Nephron progenitor cell (in vitro differentiated cells): Measurements from ENCODE around the gene CH25H.
A peak's percentile ranks its signal among the peaks of the same experiment; 100 is the strongest.

Experiments used
- DNase-seq: peaks from one replicate; pipeline ENCODE4 v3.0.0; 2021
- H3K27ac Mint-ChIP-seq: 2 replicates; pipeline ENCODE4 v1.8.0; 2021; ENCODE audit warnings: mild to moderate bottlenecking, moderate library complexity, mixed read lengths
- H3K27me3 Mint-ChIP-seq: 2 replicates; pipeline ENCODE4 v1.8.0; 2021; ENCODE audit warnings: mild to moderate bottlenecking, low read depth, mixed read lengths; ENCODE audit not compliant: poor library complexity
- H3K36me3 Mint-ChIP-seq: 2 replicates; pipeline ENCODE4 v1.8.0; 2021; ENCODE audit warnings: low read depth, mixed read lengths
- H3K4me1 Mint-ChIP-seq: 2 replicates; pipeline ENCODE4 v1.8.0; 2021; ENCODE audit warnings: mixed read lengths
- H3K4me3 Mint-ChIP-seq: 2 replicates; pipeline ENCODE4 v1.8.0; 2021; ENCODE audit warnings: mild to moderate bottlenecking, moderate library complexity, mixed read lengths
- H3K9me3 Mint-ChIP-seq: 2 replicates; pipeline ENCODE4 v1.8.0; 2021; ENCODE audit warnings: mild to moderate bottlenecking, moderate library complexity, mixed read lengths
- CTCF ChIP-seq: fragments of 200-600 bp; sonication (generic); IDR thresholded peaks from 2 replicates; pipeline ENCODE4 v1.5.0; 2021; ENCODE audit warnings: antibody characterized with exemption

CH25H gene

DNA sequence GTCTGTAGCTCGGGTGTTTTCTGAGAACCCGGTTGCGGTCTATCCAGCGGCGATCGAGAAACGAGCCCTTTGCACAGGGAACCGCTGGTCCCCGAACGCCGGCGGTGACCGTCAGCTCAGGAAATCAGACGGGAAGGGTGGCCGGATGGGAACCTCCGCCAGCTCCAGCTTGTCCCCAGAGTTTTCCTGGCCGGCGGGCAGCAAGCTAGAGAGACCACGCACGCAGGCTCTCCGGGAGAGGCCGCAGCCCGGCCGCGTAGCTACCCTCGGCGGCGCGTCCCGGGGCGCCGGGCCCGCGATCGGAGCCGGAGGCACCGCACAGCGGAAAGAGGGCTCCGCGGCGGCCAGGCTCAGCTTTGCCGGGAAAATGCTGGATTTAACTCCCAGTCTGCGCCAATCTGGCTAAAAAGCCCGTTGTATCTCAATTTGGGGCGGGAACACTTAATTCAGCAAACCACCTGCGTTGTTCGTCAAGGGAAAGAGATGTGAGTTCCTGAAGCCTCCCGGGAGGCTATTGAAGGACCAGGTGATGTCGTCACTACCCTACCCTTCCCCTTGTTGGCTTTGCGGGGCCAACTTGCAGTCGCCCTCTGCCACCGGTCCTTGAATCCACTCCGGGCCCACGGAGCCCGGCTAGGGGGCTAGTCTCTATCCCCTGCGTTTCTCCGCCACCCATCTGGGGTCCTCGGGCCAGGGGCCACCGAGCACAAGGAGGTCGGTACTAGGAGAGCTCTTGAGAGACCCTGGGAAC, 859 bp upstream of the CH25H start:
- H3K9me3 Mint-ChIP-seq, result no peaks in the 10 kb centered on the region
- H3K36me3 Mint-ChIP-seq, result no peaks in the 10 kb centered on the region
- H3K4me3 Mint-ChIP-seq, result peak overlapping the region; percentile 77
- no peak for TF ChIP-seq CTCF
- peaks cover 5% of the 10 kb centered on the region for H3K27me3 Mint-ChIP-seq
- no peak overlapping the region for H3K27ac Mint-ChIP-seq
- H3K4me1 Mint-ChIP-seq, result peaks cover 15% of the 10 kb centered on the region
- DNase-seq, result peak; percentile 52

DNA sequence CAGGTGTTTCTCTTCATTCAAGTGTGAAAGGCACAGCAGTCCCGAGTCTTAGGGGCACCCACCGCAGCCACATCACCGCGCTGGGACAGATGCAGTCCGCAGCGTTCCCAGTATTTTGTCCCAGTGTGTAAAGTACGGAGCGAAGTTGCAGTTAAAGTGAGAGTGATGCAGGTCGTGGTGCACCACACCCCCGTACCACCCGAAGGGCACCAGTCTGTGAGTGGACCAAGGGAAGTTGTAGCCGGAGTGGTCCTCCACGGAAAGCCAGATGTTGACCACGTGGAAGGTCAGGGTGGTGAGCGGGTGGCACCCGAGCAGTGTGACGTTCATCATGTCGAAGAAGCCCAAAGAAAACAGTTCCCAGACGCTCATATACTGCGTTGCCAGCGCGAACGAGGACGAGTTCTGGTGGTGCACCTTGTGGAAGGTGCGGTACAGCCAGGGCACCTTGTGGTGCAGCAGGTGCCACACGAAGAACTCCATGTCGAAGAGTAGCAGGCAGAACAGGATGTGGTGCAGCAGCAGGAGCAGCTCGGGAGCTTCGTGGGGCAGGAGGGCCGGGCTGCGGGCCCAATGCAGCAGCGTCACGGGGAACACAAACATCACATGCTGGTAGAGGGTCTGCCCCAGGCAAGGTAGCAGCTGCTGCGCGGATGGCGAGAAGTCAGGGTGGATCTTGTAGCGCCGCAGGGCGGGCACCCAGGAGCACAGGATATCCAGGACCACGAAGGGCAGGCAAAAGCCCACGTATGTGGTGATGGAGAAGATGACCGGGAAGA, 526 bp downstream of the CH25H start:
- Mint-ChIP-seq H3K4me1 (peaks cover 15% of the 10 kb centered on the region), H3K4me3 (peak overlapping the region; percentile 75), H3K27ac (no peak overlapping the region), H3K36me3 (no peaks in the 10 kb centered on the region), H3K9me3 (no peaks in the 10 kb centered on the region), H3K27me3 (no peaks in the 10 kb centered on the region)
- TF ChIP-seq CTCF, result no peak
- peak; percentile 22 for DNase-seq

DNA sequence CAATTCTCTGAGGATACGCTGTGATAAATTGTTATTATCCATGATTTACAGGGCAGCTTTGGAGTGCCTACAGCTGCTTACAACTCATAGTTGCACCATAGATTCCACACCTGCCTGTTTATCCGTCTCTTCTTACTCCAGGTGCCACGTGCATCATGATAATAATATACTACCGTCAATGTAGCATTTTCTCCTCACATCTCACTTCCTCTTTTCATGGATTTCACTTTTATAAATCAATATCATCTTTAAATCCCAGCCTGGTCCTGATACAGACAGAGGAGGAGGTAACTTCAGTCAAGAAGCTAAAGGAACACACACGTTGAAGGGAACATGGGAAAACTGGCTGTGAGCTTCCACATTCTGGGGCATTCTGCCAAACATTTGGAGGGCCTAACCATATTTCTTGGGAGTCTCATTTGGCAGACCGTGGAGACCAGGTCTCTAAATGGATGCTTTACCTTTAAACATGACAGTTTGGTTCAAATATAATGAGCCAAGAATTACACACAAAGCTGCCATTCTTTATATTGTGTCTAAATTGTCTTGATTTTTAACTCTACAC, 2.4 kb downstream of the CH25H start:
- peaks cover under 1% of the 10 kb centered on the region for H3K27me3 Mint-ChIP-seq
- H3K9me3 Mint-ChIP-seq, result no peaks in the 10 kb centered on the region
- no peak overlapping the region for H3K4me3 Mint-ChIP-seq
- H3K36me3 Mint-ChIP-seq, result no peaks in the 10 kb centered on the region
- TF ChIP-seq CTCF, result no peak
- peaks cover 15% of the 10 kb centered on the region for H3K4me1 Mint-ChIP-seq
- no peak for DNase-seq
- no peak overlapping the region for H3K27ac Mint-ChIP-seq

GRCh38 chr10:89203237-89203636, 3.9 kb downstream of the CH25H start:
- H3K27me3 Mint-ChIP-seq, result peaks cover 4% of the 10 kb centered on the region
- TF ChIP-seq CTCF, result no peak
- H3K4me1 Mint-ChIP-seq, result peaks cover 9% of the 10 kb centered on the region

GRCh38 chr10:89202033-89202425, 5.1 kb downstream of the CH25H start:
- no peak for TF ChIP-seq CTCF
- Mint-ChIP-seq H3K27me3 (peaks cover 4% of the 10 kb centered on the region), H3K4me1 (peaks cover 8% of the 10 kb centered on the region), H3K4me3 (no peak overlapping the region), H3K27ac (no peak overlapping the region), H3K36me3 (no peaks in the 10 kb centered on the region), H3K9me3 (no peaks in the 10 kb centered on the region)
- no peak for DNase-seq

More at GRCh38 chr10:89203237-89203636, 3.9 kb downstream of the CH25H start:
- no peak overlapping the region for H3K27ac Mint-ChIP-seq
- H3K4me3 Mint-ChIP-seq, result no peak overlapping the region
- DNase-seq, result no peak
- H3K36me3 Mint-ChIP-seq, result no peaks in the 10 kb centered on the region
- no peaks in the 10 kb centered on the region for H3K9me3 Mint-ChIP-seq
